ENCODE measurements around the gene PLXNA2.

DNA sequence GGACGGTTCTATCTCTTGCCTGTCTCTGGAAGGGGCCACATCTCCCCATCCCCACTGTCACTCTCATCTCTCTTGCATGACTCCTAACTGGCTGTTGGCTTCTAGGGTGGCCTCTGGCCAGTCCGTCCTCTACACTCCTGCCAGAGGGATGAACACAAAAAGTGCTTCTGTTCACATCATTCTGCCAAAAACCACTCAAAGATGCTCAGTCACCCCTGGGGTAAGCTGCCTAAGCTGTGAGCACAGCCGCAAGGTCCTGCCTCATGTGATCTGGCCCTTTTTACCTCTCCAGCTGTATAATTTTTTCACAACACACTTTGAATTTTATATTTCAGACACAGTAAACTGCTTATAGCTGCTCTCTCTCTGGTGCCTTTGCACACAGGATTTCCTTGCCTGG lies 235.7 kb downstream of the PLXNA2 start:
- no peak for TF ChIP-seq CTCF (IDR thresholded peaks at IDR 0.05)
- no peak for TF ChIP-seq POLR2A (IDR thresholded peaks at IDR 0.05)
